ENCODE measurements around the gene GUCY2C.

GRCh38 chr12:14694970-14695369 is 1.4 kb downstream of the GUCY2C start:
- TF ChIP-seq CTCF (IDR thresholded peaks at IDR 0.05) (no peak), POLR2A (IDR thresholded peaks at IDR 0.05) (no peak)
